Cardiac fibroblast (primary cell): ENCODE results near the gene CISTR.
"Not testable (repeated sequence)": the region's sequence is repeated elsewhere in the genome, so short reads cannot be mapped to it uniquely, and the experiment has no call there.

Source experiments
- DNase-seq, 2 donors: peaks; one replicate each; pipeline versions ENCODE4 v3.0.0 to v3.0.0-alpha.2; 2010; ENCODE audit warnings: low read depth in 2 of 2
- H3K4me3 ChIP-seq, 2 donors: replicated peaks in 1 of 2; 1 replicate in 1 of 2; 2 replicates in 1 of 2; pipeline ENCODE4 v1.5.1; 2011; ENCODE audit warnings: low read depth in 2 of 2, low read length in 2 of 2, mild to moderate bottlenecking in 2 of 2, moderate library complexity in 1 of 2
- TF ChIP-seq, protein P1 (sequence below): IDR thresholded peaks from one replicate; pipeline ENCODE4 v1.5.1; 2011; ENCODE audit warnings: low read depth, mild to moderate bottlenecking, low read length, inconsistent platforms

The CISTR gene

DNA sequence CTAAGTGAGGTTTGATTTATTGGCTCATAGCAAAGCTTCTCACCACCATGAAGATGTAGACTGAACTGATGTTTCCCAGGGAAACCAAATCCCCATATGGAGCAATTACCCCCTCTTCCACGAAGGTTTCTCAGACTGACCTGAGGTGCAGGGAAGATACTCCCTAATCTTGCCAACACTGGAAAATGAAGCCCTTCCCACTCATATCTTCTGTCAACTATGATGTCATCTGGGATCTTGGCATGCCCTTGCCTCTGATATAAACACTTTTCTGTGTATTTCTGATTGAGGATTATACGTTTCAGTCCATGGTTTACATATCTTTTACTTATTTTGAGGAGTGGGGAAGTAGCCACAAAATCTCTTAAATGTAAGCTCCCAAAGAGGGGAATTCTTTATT is 14.1 kb upstream of the CISTR start:
- no peak for DNase-seq
- TF ChIP-seq, protein P1, sequence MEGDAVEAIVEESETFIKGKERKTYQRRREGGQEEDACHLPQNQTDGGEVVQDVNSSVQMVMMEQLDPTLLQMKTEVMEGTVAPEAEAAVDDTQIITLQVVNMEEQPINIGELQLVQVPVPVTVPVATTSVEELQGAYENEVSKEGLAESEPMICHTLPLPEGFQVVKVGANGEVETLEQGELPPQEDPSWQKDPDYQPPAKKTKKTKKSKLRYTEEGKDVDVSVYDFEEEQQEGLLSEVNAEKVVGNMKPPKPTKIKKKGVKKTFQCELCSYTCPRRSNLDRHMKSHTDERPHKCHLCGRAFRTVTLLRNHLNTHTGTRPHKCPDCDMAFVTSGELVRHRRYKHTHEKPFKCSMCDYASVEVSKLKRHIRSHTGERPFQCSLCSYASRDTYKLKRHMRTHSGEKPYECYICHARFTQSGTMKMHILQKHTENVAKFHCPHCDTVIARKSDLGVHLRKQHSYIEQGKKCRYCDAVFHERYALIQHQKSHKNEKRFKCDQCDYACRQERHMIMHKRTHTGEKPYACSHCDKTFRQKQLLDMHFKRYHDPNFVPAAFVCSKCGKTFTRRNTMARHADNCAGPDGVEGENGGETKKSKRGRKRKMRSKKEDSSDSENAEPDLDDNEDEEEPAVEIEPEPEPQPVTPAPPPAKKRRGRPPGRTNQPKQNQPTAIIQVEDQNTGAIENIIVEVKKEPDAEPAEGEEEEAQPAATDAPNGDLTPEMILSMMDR = no peak
- no peak overlapping the region for H3K4me3 ChIP-seq

DNA sequence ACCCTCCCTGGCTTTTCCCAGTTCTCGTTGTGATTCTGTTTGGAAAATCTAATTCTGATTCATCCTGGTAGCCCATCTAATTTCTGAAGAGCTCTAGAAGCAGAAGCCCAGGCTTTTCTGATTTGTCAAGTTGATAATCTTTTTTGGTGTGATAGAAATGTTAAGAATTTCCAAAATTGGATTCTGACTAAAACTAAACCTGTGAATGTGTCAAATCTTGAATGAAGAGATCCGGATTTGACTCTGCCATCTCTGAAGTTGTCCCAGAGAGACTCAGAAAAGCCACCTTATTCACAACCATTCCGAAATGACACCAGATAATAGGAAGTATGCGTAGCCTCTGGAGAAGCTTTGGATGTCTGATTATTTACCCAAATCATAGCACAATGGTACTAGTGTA is 12.8 kb upstream of the CISTR start:
- TF ChIP-seq, protein P1 = no peak
- H3K4me3 ChIP-seq = no peak overlapping the region
- no peak for DNase-seq

DNA sequence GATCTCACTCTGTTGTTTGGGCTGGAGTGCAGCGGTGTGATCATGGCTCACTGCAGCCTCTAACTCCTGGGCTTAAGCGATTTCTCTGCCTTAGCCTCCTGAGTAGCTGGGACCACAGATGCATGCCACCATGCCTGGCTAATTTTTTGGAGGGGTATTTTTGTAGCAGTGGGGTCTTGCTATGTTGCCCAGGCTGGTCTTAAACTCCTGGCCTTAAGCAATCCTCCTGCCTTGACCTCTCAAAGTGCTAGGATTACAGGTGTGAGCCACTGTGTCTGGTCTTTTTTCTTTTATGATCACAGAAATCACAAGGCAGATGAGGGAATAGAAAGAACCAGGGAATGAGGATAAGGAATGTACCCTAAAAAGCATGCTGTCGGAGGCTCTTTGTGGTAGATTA is 11.0 kb upstream of the CISTR start:
- not testable (repeated sequence) for DNase-seq, H3K4me3 ChIP-seq

DNA sequence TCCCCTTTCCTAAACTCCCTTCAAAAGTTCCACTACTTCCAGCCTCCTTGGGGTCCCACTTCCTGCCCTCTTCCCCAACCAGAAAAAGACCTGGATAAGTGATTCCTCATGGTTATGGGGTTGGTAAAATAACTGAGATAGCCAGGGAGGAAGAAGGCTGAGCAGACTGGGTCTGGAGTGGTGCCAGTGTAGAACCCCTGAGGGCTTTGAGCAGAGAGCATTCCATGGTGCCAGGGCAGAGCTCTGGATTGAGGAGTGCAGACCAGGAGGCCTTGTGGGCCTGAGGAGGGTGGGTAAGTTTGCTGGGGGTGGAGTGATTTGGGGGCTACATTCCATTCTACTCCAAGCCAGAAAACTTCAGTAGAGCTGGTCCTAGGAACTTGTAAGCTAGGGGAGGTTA is 9.5 kb upstream of the CISTR start:
- DNase-seq = no peak
- H3K4me3 ChIP-seq = no peak overlapping the region
- TF ChIP-seq, protein P1 = no peak

DNA sequence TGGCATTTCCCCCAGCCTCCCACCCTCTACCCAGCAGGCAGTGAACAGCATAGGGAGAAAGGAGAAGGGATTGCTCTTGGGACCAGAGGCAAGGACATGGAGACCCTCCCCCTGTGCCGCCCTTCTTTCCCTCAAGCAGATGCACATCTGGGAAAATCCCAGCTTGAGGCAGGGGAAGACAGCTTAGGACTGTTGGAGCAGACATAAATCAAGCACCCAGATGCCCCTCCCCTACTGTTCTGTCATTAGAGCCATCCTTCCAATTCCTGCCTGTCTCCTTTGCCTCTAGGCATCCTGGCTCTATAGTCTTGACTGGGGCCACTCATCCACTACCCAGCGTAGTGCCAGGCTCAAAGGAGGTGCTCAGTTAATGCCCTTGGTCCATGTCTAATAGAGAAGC is 7.5 kb upstream of the CISTR start:
- TF ChIP-seq, protein P1 = no peak
- DNase-seq = no peak
- H3K4me3 ChIP-seq = no peak overlapping the region

DNA sequence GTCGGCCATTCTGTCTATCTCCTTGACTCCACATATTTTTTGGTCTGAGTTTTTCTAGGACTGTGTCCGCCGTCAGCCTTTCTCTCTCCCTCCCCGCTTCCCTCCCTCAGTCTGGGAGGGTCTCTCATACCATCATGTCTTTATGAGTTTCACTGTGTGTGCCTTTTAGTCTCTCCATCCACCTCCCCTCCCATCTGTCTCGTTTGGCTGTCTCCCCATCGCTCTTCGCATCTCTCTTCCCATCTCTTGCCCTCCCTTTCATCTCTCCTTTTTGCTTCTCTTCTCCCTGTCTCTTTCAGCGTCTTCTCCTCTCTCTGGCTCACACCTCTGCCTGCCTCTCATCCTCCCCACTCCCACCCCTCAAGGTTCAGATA is 6.9 kb upstream of the CISTR start:
- TF ChIP-seq, protein P1 = no peak
- H3K4me3 ChIP-seq = no peak overlapping the region
- DNase-seq = no peak

DNA sequence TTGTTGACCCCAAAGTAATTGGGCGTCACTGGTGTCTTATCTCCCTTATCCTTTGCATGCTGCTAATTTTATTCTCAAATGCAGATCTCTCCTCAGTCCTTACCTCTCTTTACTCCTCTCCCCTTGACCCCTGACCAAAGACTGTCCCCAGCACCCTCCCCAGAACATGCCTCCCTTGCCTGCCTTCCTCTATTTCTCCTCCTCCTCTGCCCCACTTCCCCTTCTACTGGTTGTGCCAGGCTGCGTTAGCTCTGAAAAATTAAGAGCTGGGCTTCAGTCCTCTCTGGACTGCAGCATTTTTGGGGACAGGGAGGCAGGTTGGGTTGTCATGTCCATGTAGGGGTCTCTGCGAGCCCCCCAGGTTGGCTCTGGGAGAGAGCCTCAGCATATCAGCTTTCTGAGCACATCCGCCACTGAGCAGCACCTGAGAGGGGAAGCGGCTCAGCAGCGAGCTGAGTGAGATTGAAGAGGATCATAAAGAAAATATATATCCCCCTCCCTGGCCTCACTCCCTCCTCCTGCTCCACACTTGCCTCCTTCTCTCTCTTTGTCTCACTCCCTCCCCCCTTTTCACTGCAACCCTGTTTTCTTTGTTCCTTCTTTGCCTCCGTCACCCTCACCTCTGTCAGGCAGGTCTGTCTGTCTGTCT is 6.4 kb upstream of the CISTR start:
- TF ChIP-seq, protein P1 = no peak
- DNase-seq = no peak
- H3K4me3 ChIP-seq = no peak overlapping the region
